A549 (cell line): Measurements from ENCODE around the gene MLLT3. TPM values are rescaled to one million over a fixed set of nuclear protein-coding genes. Genes with fewer than 3 reads are reported as not detected.
A peak's percentile ranks its signal among the peaks of the same experiment; 100 is the strongest.

ENCODE experiments used
- ATAC-seq, 2 experiments: fragments of 200-7000 bp in 1 of 2; fragments of >200 bp in 1 of 2; cut with Nextera tagmentation in 1 of 2; cut with Tn5 transposase in 1 of 2; 3 replicates each; pipeline versions ENCODE4 v1.8.0 to v1.9.1; 2018 to 2020; ENCODE audit warnings: mild to moderate bottlenecking in 1 of 2, moderate library complexity in 1 of 2
- CTCF ChIA-PET: fragments of 300-600 bp; sonication (Branson Sonifier 250); formaldehyde crosslinking; extraction: SDS; loops from one replicate; lab custom pipeline; 2021; ENCODE audit warnings: antibody characterized with exemption, inconsistent platforms; lab: Yijun Ruan, JAX
- POLR2A ChIA-PET: fragments of 350-600 bp; formaldehyde crosslinking; extraction: SDS; loops from one replicate; lab custom pipeline; 2021; ENCODE audit warnings: antibody characterized with exemption, inconsistent platforms; lab: Yijun Ruan, JAX
- DNase-seq, 2 experiments: peaks; one replicate each; pipeline versions ENCODE4 v3.0.0 to v3.0.0-alpha.2; 2011 to 2016; ENCODE audit warnings: low read depth in 1 of 2, low spot score in 1 of 2
- FAIRE-seq: peaks from 2 replicates; lab custom pipeline; 2011; peaks lifted over from hg19 to GRCh38; lab: Jason Lieb, UNC
- H3K27ac ChIP-seq, 2 experiments: fragments of >200 bp; sonication (Bioruptor Twin); formaldehyde crosslinking; 3 replicates each; pipeline ENCODE4 v1.5.1; 2016 to 2017
- H3K4me1 ChIP-seq: fragments of >200 bp; sonication (Bioruptor Twin); formaldehyde crosslinking; 3 replicates; pipeline ENCODE4 v1.6.1; 2016
- H3K4me2 ChIP-seq: fragments of >200 bp; sonication (Bioruptor Twin); formaldehyde crosslinking; 3 replicates; pipeline ENCODE4 v1.6.1; 2016
- H3K4me3 ChIP-seq: fragments of >200 bp; sonication (Bioruptor Twin); formaldehyde crosslinking; 3 replicates; pipeline ENCODE4 v1.5.1; 2016
- H3K9me3 ChIP-seq: fragments of >200 bp; sonication (Bioruptor Twin); formaldehyde crosslinking; 3 replicates; pipeline ENCODE4 v1.6.1; 2016
- CEBPB ChIP-seq, 2 experiments: fragments of >200 bp in 1 of 2; sonication (Bioruptor Twin) in 1 of 2; formaldehyde crosslinking in 1 of 2; IDR thresholded peaks; 2 replicates each; pipeline ENCODE4 v1.6.1; 2012 to 2016
- CHD4 ChIP-seq: fragments of 200-600 bp; sonication (generic); IDR thresholded peaks from 2 replicates; pipeline ENCODE4 v1.6.1; 2016; ENCODE audit warnings: antibody characterized with exemption, mild to moderate bottlenecking, borderline replicate concordance
- CTCF ChIP-seq: fragments of >200 bp; sonication (Bioruptor Twin); formaldehyde crosslinking; IDR thresholded peaks from 3 replicates; pipeline ENCODE4 v1.5.1; 2016
- EHF ChIP-seq: fragments of 250-450 bp; sonication (Bioruptor Pico); IDR thresholded peaks from 2 replicates; pipeline ENCODE4 v1.5.0; 2020; ENCODE audit warnings: mild to moderate bottlenecking
- ESRRA ChIP-seq: fragments of 150-350 bp; IDR thresholded peaks from 2 replicates; pipeline ENCODE4 v1.6.1; 2014; ENCODE audit warnings: mild to moderate bottlenecking, low read length, borderline replicate concordance
- FOSB ChIP-seq: fragments of 250-450 bp; sonication (Bioruptor Pico); IDR thresholded peaks from 2 replicates; pipeline ENCODE4 v1.5.0; 2020; ENCODE audit warnings: mild to moderate bottlenecking, moderate library complexity
- FOSL2 ChIP-seq, 2 experiments: fragments of 450-650 bp in 1 of 2; fragments of >200 bp in 1 of 2; sonication (Bioruptor Twin) in 1 of 2; formaldehyde crosslinking; IDR thresholded peaks; 2 replicates each; pipeline versions ENCODE4 v1.5.0 to v1.6.1; 2016 to 2020; ENCODE audit warnings: mild to moderate bottlenecking in 1 of 2, moderate library complexity in 1 of 2
- HDAC2 ChIP-seq: fragments of 200-600 bp; sonication (generic); IDR thresholded peaks from 2 replicates; pipeline ENCODE4 v1.6.1; 2016
- HES2 ChIP-seq: fragments of >200 bp; sonication (Bioruptor Twin); formaldehyde crosslinking; IDR thresholded peaks from 2 replicates; pipeline ENCODE4 v1.6.1; 2016
- HEYL ChIP-seq: fragments of 250-450 bp; sonication (Bioruptor Pico); IDR thresholded peaks from 2 replicates; pipeline ENCODE4 v1.8.0; 2021; ENCODE audit warnings: mild to moderate bottlenecking, moderate library complexity
- JUNB ChIP-seq: fragments of >200 bp; sonication (Bioruptor Twin); formaldehyde crosslinking; IDR thresholded peaks from 2 replicates; pipeline ENCODE4 v1.6.1; 2016
- KDM5A ChIP-seq: fragments of 200-600 bp; sonication (generic); IDR thresholded peaks from 2 replicates; pipeline ENCODE4 v1.6.1; 2016; ENCODE audit warnings: antibody characterized with exemption, mild to moderate bottlenecking
- MAZ ChIP-seq: fragments of 150-350 bp; IDR thresholded peaks from 2 replicates; pipeline ENCODE4 v1.6.1; 2014; ENCODE audit warnings: antibody characterized with exemption, low read depth, low read length, borderline replicate concordance
- MYC ChIP-seq: IDR thresholded peaks from 2 replicates; pipeline ENCODE4 v1.6.1; 2012; ENCODE audit warnings: mild to moderate bottlenecking, inconsistent platforms, low read length, improper control_type of control experiment, borderline replicate concordance
- NPAS2 ChIP-seq: fragments of 250-450 bp; sonication (Bioruptor Pico); IDR thresholded peaks from 2 replicates; pipeline ENCODE4 v1.8.0; 2022; ENCODE audit warnings: mild to moderate bottlenecking, moderate library complexity, borderline replicate concordance
- NR3C1 ChIP-seq: fragments of >200 bp; sonication (Bioruptor Twin); formaldehyde crosslinking; IDR thresholded peaks from 3 replicates; pipeline ENCODE4 v1.6.1; 2017
- PHF8 ChIP-seq: fragments of 200-600 bp; sonication (generic); IDR thresholded peaks from 2 replicates; pipeline ENCODE4 v1.6.1; 2016; ENCODE audit warnings: low read depth, mild to moderate bottlenecking, antibody characterized with exemption, moderate library complexity, borderline replicate concordance
- POLR2AphosphoS2 ChIP-seq: conservative IDR thresholded peaks from 2 replicates; pipeline ENCODE4 v1.6.1; 2012; ENCODE audit warnings: low read length, improper control_type of control experiment, inconsistent platforms
- RAD21 ChIP-seq, 2 experiments: fragments of >200 bp in 1 of 2; sonication (Bioruptor Twin) in 1 of 2; formaldehyde crosslinking in 1 of 2; IDR thresholded peaks in 1 of 2; conservative IDR thresholded peaks in 1 of 2; 2 replicates in 1 of 2; 3 replicates in 1 of 2; pipeline ENCODE4 v1.6.1; 2012 to 2018; ENCODE audit warnings: inconsistent platforms in 1 of 2
- RARB ChIP-seq: fragments of 250-450 bp; sonication (Bioruptor Pico); IDR thresholded peaks from 2 replicates; pipeline ENCODE4 v1.8.0; 2021; ENCODE audit warnings: mild to moderate bottlenecking, moderate library complexity
- RFX5 ChIP-seq: fragments of 450-650 bp; IDR thresholded peaks from 2 replicates; pipeline ENCODE4 v1.7.1; 2014; ENCODE audit warnings: antibody characterized with exemption, mild to moderate bottlenecking, moderate library complexity
- SMC3 ChIP-seq: fragments of >200 bp; sonication (Bioruptor Twin); formaldehyde crosslinking; IDR thresholded peaks from 3 replicates; pipeline ENCODE4 v1.6.1; 2018; ENCODE audit warnings: inconsistent platforms
- SREBF2 ChIP-seq: fragments of 450-650 bp; IDR thresholded peaks from 2 replicates; pipeline ENCODE4 v1.6.1; 2014; ENCODE audit warnings: mild to moderate bottlenecking, moderate library complexity
- WGBS: methylation state at CpG from one replicate; pipeline ENCODE4 v1.1.6; 2017; ENCODE audit errors: missing lambda C conversion rate; 5-methylcytosine and 5-hydroxymethylcytosine counted together
- polyA plus RNA-seq, 4 experiments: library from polyadenylated mRNA; depleted of rRNA in 3 of 4; stranded (reverse); fragments of >200 nt; fragmentation: RNase III in 1 of 4; extraction: RNeasy Plus Mini Kit Qiagen cat#74134 plus additional on column Dnase treatment in 1 of 4; gene quantifications; 2 replicates in 3 of 4; 3 replicates in 1 of 4; pipeline ENCODE4 v1.2.3, GENCODE V29; 2011 to 2017
- TF ChIP-seq, protein P1 (sequence below): fragments of 150-350 bp; IDR thresholded peaks from 2 replicates; pipeline ENCODE4 v1.6.1; 2014; ENCODE audit warnings: low read depth, mild to moderate bottlenecking, low read length
- TF ChIP-seq, protein P2 (sequence below): IDR thresholded peaks from 2 replicates; pipeline ENCODE4 v1.6.1; 2012
- TF ChIP-seq, protein P3 (sequence below): fragments of >200 bp; sonication (Bioruptor Twin); formaldehyde crosslinking; IDR thresholded peaks from 3 replicates; pipeline ENCODE4 v1.6.1; 2016
- TF ChIP-seq, protein P4 (sequence below): IDR thresholded peaks from 2 replicates; pipeline ENCODE4 v1.6.1; 2012

Gene MLLT3
- polyA plus RNA-seq, 2 of the 4 experiments (the other 2 are of a cell fraction): 14.3 to 47.6 TPM

- no peak for ATAC-seq
- ChIA-PET CTCF (no interaction called here), POLR2A (no interaction called here)
- 64% methylated on average over 2 of the region's 2 CpGs for WGBS
- DNase-seq: no peak
- no peak overlapping the region for H3K4me2 ChIP-seq
- H3K9me3 ChIP-seq: no peaks in the 10 kb centered on the region
- H3K4me1 ChIP-seq: no peaks in the 10 kb centered on the region
- no peak overlapping the region for H3K27ac ChIP-seq
- no peak for FAIRE-seq
- TF ChIP-seq JUNB: no peak
- no peak for TF ChIP-seq NPAS2 (CRISPR knock-in tag)
- TF ChIP-seq, all 56 proteins: peak for 0
- no peak overlapping the region for H3K4me3 ChIP-seq
Observed at GRCh38 chr9:20580673-20581072, 41.6 kb downstream of the MLLT3 start.

DNA sequence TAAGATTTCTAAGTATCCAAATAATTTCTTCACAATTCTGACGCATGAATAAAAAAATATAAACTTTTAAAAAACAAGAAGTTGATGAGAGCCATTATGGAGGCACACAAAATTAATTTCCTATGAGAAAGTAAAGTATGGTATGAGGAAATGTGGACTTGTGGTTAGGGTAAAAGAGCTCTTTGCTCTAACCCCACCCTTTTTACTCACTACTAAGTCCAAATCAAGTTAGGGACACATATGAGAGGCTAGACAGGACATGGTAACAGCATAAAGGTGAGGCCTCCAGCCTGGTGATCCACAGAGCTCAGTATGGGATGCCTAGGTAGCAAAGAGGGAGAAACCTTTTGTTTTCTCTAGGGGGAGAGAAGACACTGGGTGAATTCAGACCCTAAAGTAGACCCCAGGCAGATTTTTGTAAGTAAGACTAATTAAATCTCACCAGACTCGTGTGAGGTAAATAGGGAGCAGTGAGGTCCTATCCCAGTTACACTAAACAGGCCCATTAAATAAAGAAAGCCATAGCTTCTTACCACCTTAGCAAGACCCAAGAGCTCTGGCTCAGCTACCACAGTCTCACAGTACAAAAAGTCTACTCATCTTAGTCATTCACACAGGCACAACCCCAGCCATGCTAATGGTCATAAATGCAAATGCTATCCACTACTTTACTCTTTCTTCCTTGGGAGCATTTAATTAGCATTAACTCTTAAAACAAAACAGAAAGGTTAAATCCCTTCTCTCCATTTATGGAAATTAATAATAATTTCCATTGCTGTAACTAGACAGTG lies 42.6 kb downstream of the MLLT3 start:
- WGBS: 92% methylated on average over 2 of the region's 2 CpGs
- no peak for FAIRE-seq
- no peak for ATAC-seq
- TF ChIP-seq NR3C1: no peak
- TF ChIP-seq CTCF: no peak
- no peak for TF ChIP-seq RARB (CRISPR knock-in tag)
- TF ChIP-seq FOSL2 (IDR thresholded peaks at IDR 0.05): no peak
- no peak for TF ChIP-seq FOSL2 (CRISPR knock-in tag; IDR thresholded peaks at IDR 0.05)
- no peak for TF ChIP-seq HEYL (CRISPR knock-in tag)
- no peak for TF ChIP-seq POLR2AphosphoS2
- no peak for TF ChIP-seq EHF
- no peak for TF ChIP-seq SMC3
- TF ChIP-seq MYC: no peak
- TF ChIP-seq, protein P1, sequence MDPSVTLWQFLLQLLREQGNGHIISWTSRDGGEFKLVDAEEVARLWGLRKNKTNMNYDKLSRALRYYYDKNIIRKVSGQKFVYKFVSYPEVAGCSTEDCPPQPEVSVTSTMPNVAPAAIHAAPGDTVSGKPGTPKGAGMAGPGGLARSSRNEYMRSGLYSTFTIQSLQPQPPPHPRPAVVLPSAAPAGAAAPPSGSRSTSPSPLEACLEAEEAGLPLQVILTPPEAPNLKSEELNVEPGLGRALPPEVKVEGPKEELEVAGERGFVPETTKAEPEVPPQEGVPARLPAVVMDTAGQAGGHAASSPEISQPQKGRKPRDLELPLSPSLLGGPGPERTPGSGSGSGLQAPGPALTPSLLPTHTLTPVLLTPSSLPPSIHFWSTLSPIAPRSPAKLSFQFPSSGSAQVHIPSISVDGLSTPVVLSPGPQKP: no peak
- TF ChIP-seq MAZ: no peak
- TF ChIP-seq CEBPB (IDR thresholded peaks at IDR 0.05): no peak
- ChIA-PET POLR2A (interaction anchor here (0.8 kb wide), 1 partner anchor 10 kb away, joined by 3 read pairs; no protein-coding TSS in a partner anchor), CTCF (interaction anchor here (1.0 to 1.3 kb wide), 2 partner anchors 31 to 45 kb away, joined by 3 to 4 read pairs; no protein-coding TSS in a partner anchor)
- no peak for DNase-seq
- Histone ChIP-seq H3K9me3 (0 out of 3 replicates have a peak, but pooled peaks cover 3% of the 10 kb centered on the region), H3K4me1 (no peaks in the 10 kb centered on the region), H3K4me3 (no peak overlapping the region), H3K4me2 (no peak overlapping the region), H3K27ac (no peak overlapping the region)

GRCh38 chr9:20573023-20573422 lies 49.3 kb downstream of the MLLT3 start:
- FAIRE-seq (peak; percentile 49), DNase-seq (no peak), ATAC-seq (no peak)
- ChIA-PET POLR2A (no interaction called here), CTCF (interaction anchor here (1.2 kb wide), 1 partner anchor 218 kb away, joined by 4 read pairs; no protein-coding TSS in a partner anchor)
- peaks cover 40% of the 10 kb centered on the region for H3K4me1 ChIP-seq
- H3K4me2 ChIP-seq: no peak overlapping the region
- WGBS: 86% methylated on average over 4 of the region's 4 CpGs
- H3K9me3 ChIP-seq: 0 out of 3 replicates have a peak, but pooled peaks cover 3% of the 10 kb centered on the region
- 0 out of 6 replicates have a peak overlapping the region, but pooled peaks of 1 of the 2 experiments have one; percentile 34 for H3K27ac ChIP-seq
- no peak overlapping the region for H3K4me3 ChIP-seq
- TF ChIP-seq HDAC2: no peak
- no peak for TF ChIP-seq FOSB
- no peak for TF ChIP-seq CHD4
- TF ChIP-seq FOSL2 (IDR thresholded peaks at IDR 0.05): no peak
- no peak for TF ChIP-seq FOSL2 (CRISPR knock-in tag; IDR thresholded peaks at IDR 0.05)
- TF ChIP-seq SREBF2: no peak
- TF ChIP-seq, protein P2, sequence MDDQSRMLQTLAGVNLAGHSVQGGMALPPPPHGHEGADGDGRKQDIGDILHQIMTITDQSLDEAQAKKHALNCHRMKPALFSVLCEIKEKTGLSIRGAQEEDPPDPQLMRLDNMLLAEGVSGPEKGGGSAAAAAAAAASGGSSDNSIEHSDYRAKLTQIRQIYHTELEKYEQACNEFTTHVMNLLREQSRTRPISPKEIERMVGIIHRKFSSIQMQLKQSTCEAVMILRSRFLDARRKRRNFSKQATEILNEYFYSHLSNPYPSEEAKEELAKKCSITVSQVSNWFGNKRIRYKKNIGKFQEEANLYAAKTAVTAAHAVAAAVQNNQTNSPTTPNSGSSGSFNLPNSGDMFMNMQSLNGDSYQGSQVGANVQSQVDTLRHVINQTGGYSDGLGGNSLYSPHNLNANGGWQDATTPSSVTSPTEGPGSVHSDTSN: no peak
- TF ChIP-seq, protein P3, sequence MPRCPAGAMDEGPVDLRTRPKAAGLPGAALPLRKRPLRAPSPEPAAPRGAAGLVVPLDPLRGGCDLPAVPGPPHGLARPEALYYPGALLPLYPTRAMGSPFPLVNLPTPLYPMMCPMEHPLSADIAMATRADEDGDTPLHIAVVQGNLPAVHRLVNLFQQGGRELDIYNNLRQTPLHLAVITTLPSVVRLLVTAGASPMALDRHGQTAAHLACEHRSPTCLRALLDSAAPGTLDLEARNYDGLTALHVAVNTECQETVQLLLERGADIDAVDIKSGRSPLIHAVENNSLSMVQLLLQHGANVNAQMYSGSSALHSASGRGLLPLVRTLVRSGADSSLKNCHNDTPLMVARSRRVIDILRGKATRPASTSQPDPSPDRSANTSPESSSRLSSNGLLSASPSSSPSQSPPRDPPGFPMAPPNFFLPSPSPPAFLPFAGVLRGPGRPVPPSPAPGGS: no peak
- TF ChIP-seq RAD21 (conservative IDR thresholded peaks at IDR 0.05 in 1 of 2, IDR thresholded peaks at IDR 0.05 in 1 of 2): no peak
- TF ChIP-seq RARB (CRISPR knock-in tag): no peak
- TF ChIP-seq RFX5: no peak
- no peak for TF ChIP-seq NR3C1
- no peak for TF ChIP-seq PHF8
- no peak for TF ChIP-seq ESRRA
- no peak for TF ChIP-seq HES2
- no peak for TF ChIP-seq KDM5A
- TF ChIP-seq, protein P4, sequence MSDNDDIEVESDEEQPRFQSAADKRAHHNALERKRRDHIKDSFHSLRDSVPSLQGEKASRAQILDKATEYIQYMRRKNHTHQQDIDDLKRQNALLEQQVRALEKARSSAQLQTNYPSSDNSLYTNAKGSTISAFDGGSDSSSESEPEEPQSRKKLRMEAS: no peak
